NK-92 treated with Interleukin-12 subunit alpha and Interleukin-12 subunit beta, amount 100 ng/mL, for 24 hours (cell line): Measurements from ENCODE around the gene LRRC57.

ENCODE experiments used
- DNase-seq: peaks from one replicate; lab custom pipeline; 2025; lab: John Stamatoyannopoulos, UW

Gene LRRC57

GRCh38 chr15:42549741-42550392 lies 1.3 kb upstream of the LRRC57 start:
- DNase-seq: no peak

- DNase-seq: no peak
Measured at GRCh38 chr15:42549032-42549491, 469 bp upstream of the LRRC57 start.

- no peak for DNase-seq
Measured at GRCh38 chr15:42547918-42548248, 710 bp downstream of the LRRC57 start.

GRCh38 chr15:42544853-42545629 lies 3.6 kb downstream of the LRRC57 start:
- no peak for DNase-seq

DNA sequence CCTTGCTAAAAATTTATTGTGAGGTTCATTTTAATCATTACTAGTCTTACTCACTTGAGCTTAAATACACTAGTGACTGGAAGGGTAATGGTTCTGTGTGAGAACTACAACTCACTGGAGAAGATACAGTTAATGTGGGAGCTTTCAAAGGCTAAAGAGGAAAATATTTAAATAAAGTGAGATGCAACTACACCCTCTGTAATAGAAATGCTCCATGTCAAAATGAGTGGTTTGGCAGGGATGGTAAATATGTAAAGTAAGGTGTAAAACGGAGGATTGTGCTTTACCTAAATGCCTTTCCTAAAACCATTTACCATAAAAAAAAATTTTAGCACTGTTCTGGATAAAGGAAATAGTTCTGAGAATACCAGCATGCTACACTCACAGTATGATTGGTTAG lies 15.3 kb downstream of the LRRC57 start:
- DNase-seq: no peak

DNA sequence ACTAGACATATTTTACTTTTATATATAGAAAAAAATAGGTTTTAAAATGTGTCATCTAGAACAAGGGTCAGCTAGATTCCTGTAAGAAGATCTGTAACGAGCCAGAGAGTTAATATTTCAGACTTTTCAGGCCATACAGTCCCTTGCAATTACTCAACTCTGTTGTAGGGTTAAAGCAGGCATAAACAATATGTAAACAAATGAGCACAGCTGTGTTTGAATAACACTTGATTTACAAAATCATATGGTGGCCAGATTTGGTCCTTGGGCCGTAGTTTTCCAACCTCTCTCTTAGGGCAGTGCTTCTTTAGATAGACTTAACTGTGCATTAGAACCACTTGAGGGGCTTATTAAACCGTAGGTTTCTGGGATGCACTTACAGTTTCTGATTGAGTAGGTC lies 19.6 kb downstream of the LRRC57 start:
- DNase-seq: no peak

DNA sequence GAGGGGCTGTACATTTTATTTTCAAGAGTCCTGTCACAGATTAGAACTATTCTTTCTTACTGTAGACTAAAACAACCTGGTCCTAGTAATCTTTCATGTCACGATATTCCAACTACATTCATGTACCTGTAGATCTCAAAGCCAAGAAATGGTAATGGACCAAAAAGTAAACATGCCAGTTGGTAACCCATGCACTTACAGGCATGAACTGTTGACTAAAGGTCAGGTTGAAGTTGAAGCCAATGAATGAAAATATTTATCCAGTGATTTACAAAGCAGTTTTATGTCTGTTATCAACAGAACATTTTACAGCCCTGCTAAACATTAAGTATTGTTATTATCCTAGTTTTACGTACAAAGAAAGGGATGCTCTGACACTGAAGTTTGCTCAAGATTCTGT lies 25.3 kb downstream of the LRRC57 start:
- no peak for DNase-seq

DNA sequence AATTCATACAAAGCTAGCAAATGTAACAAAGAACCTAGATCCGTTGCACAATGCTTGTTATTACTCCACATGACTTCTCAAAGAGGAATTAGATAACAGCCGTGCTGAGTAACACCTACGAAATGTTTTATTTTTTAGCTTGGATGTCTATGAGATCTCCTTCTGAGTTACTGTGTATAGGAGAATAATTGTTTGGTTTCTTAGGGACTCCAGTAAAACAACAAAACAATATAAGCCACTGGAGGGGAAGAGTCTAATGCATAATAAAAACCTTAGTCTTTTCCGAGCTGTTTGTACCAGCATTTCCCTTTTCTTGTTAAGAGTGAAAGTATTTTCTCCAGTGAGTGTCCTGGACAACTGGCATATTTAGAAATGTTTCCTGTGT lies 37.6 kb downstream of the LRRC57 start:
- no peak for DNase-seq

DNA sequence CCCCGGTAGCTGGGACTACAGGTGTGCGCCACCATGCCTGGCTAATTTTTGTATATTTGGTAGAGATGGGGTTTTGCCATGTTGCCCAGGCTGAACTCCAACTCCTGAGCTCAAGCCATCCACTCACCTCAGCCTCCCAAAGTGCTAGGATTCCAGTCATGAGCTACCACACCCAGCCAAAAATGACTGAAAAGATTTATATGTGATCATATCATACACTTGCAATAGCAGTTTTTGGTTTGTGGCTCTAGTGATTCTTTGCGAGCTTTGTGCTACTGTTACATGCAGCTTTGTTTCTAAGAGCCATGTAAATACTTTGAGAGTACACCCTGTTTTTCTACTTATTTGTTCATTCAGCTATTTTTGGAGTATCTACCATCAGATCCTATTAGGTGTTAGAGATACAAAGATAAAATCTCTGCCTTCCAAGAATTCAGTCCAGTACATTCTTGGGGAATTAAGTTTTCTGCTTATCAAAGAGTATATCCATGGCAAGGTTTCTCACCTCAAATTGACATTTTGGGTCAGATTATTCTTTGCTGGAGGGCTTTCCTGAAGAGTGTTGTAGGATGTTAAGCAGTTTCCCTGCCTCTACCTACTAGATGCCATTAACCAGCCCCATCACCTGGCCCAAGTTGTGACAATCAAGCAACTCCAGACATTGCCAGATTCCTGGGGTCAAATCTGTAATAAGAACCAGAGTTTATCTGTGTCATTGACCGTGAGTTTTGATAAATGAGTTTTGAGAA lies 38.2 kb downstream of the LRRC57 start:
- no peak for DNase-seq

DNA sequence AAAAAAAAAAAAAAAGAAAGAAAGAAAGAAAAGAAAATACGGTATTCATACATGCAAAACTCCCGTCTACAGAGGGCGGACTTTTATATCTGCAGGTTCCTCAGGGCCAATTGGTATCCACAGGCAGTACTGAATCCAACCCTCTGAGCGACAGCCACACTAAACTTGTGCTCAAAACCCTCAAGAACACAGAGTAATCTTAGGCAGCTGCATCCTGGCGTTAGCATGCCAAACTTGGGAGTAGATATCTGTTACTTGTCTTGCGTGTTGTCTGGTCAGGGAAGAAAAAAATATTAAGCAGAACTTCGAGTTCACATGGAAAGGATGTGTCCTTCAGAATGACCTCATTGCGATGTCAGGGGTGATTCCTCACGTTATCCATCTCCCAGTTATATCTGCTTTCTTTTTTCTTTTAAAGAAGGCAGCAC lies 40.3 kb downstream of the LRRC57 start:
- DNase-seq: no peak

DNA sequence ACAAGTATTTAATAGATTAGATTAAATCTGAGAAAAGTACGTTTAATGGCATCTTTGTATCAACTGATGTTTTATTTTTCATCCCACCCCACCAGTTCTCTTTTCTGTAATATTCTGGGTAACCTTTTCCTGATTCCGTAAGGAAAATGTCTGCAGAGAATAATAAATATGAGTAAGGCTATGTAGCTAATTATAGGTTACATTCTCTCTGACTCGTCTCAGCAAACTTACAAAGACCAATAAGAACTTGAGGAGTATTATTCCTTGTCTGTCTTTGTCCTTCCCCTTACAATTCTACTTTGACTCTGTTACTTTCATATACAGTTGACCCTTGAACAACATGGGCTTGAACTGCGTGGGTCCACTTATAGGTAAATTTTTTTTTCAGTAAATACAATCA lies 41.1 kb downstream of the LRRC57 start:
- no peak for DNase-seq

- no peak for DNase-seq
Measured at GRCh38 chr15:42504631-42505030, 44.0 kb downstream of the LRRC57 start.

GRCh38 chr15:42503825-42504224 lies 44.8 kb downstream of the LRRC57 start:
- DNase-seq: no peak

GRCh38 chr15:42502477-42502876 lies 46.1 kb downstream of the LRRC57 start:
- no peak for DNase-seq

DNA sequence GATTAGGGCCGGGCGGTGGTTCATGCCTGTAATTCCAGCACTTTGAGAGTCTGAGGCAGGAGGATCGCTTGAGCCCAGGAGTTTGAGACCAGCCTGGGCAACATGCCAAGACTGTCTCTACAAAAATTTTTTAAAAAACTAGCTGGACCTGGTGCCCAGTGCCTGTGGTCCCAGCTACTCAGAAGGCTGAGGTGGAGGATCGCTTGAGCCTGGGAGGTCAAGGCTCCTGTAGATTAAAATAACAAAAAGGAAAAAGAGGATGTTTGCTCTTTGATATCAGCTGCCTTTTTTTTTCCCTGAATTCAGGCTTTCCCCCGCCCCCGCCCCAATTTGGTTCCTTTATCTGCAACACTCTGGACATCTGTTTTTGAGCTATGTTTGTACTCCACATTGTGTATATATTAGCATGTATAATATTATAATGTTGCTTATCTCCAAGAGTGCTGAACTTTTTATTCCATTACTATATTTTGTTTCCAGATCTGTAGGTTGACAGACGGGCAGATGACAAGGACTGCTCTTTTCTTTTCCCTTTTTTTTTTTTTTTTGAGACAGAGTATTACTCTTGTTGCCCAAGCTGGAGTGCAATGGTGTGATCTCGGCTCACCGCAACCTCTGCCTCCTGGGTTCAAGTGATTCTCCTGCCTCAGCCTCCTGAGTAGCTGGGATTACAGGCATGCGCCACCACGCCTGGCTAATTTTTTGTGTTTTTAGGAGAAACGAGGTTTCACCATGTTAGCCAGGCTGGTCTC lies 48.6 kb downstream of the LRRC57 start:
- DNase-seq: no peak

DNA sequence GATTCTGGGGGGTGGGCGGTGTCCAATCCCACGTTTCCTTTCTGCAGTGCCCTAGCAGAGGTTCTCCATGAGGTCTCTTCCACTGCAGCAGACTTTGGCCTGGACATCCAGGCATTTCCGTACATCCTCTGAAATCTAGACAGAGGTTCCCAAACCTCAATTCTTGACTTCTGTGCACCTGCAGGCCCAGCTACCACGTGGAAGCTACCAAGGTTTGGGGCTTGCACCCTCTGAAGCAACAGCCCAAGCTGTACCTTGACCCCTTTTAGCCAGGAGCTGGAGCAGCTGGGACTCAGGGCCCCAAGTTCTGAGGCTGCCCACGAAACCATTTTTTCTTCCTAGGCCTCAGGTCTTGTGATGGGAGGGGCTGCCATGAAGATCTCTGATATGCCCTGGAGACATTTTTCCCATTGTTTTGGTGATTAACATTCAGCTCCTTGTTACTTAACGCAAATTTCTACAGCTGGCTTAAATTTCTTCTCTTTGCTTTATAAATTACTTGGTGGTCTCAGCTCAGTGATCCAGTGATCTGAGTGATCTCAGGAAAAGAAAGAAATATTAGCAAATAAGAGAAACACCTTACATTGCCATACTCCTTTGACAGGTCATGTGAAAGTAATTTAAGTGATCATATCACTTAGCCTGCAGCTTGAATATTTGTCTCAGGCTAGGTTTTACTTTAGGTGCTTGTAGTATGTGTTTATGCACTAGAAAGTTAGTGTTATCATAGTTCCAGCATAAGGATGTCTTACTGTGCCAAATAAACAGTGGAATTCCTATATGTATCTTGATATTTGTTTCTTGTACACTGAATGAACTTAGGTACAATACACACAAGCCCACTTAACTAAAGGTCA lies 50.2 kb downstream of the LRRC57 start:
- no peak for DNase-seq

DNA sequence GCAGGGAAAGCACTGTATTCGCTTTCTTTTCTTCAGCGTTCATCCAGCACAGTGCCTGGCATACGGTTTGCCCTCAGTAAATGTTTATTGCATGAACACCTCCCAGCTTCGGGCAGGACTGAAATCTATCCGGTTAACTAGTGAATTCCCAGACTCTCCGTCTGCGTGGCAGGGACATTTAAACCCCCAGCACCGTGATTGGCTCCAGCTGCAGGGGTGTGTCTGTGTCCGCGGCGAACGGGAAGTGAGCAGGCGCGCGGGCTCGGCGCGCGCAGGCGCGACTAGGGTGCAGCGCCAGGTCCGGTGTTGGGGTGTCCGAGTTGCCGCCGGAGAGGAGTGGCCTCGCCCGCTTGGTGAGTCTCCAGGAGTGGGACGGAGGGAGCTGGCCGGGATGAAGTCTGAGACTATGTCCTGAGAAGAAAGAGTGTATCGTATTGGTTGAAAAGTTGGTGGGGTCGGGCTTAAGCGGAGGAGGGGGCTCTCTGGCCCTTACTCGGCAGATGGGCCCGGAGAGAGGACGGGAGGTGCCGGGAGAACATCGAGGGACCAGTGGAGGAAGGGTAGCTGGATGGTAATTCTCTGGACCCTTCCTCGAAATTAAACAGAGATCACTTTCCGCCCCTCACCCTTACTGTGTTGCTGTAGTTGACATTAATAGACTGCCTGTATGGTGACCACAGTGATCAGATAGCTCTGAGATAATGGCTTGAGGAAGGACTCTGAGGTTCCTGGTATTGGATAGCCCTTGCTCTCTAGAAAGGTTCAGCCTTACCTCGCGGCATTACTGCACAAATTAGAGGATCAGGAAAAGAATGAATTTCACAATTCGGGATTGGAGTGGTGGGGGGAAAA lies 53.0 kb downstream of the LRRC57 start, which contains the start of gene SNAP23:
Gene SNAP23 (plus strand): TSS at position 274 of the 852 bp plus-strand sequence. CDS start 16,213 bp downstream, outside the sequence.
- peak; percentile 88 for DNase-seq

- no peak for DNase-seq
Measured at GRCh38 chr15:42494998-42495360, 53.6 kb downstream of the LRRC57 start.

DNA sequence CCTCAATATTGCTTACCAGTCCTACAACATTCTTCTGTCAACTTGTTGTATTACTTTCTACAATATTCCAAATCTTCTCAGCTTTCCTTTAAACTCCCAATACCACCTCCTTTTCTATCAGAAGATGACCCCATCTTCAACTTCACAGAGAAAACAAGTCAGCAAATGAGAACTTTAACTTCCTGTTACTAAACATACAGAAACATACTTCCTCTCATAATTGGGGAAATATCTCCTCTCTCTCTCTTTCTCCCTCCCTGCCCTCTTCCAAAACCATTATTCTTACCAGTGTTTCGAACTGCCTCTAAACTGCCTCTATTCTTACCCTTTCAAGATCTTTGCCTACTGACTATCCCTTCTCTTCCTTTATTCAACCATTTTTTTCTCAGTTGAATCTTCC lies 54.9 kb downstream of the LRRC57 start:
- DNase-seq: no peak

DNA sequence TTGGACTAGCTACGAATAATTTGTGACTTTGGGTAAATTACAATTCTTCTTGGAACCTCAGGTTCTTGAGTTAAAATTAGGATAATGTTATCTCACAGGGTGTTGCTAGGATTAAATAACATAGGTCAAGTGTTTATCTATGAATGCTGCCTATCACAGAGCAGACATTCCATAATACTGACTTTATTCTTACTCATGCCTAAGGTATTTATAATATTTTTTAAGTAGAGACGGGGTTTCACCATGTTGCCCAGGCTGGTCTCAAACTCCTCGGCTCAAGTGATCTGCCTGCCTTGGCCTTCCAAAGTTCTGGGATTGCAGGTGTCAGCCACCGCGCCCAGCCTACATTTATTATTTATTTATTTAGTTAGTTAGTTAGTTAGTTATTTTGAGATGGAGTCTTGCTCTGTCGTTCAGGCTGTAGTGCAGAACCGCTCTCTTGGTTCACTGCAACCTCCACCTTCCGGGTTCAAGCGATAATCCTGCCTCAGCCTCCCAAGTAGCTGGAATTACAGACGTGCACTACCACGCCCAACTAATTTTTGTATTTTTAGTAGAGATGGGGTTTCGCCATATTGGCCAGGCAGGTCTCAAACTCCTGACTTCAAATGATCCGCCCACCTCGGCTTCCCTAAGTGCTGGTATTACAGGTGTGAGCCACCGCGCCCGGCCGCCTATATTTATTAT lies 56.9 kb downstream of the LRRC57 start:
- no peak for DNase-seq
